HCT116 (cell line): ENCODE data around the gene GINS3. TPM values are rescaled to one million over a fixed set of nuclear protein-coding genes. Genes with fewer than 3 reads are reported as not detected.

ENCODE experiments used
- ATAC-seq: fragments of 200-7000 bp; cut with Tn5 transposase; 2 replicates; pipeline ENCODE4 v1.9.1; 2020; ENCODE audit warnings: mild to moderate bottlenecking, moderate library complexity
- BruUV-seq: library from RNA; stranded (reverse); fragments of 400-500 nt; replicated peaks from 2 replicates; lab custom pipeline; 2021; lab: Mats Ljungman, UMichigan
- CTCF ChIA-PET: fragments of 300-600 bp; sonication (Branson Sonifier 250); formaldehyde crosslinking; loops from one replicate; lab custom pipeline; 2021; ENCODE audit warnings: antibody characterized with exemption; lab: Charles Lee
- POLR2A ChIA-PET: fragments of 300-600, 350-600 bp; sonication (Branson Sonifier 250); formaldehyde crosslinking; loops from one replicate; lab custom pipeline; 2021; ENCODE audit warnings: antibody characterized with exemption; lab: Charles Lee
- RAD21 ChIA-PET, 2 experiments: fragments of 300-600 bp; sonication (Branson Sonifier 250); formaldehyde crosslinking; loops; one replicate each; lab custom pipeline; 2023; ENCODE audit warnings: low total read pairs in 2 of 2; ENCODE audit not compliant: uncharacterized antibody in 2 of 2, unreplicated experiment in 2 of 2, low non-redundant PET in 1 of 2; lab: Charles Lee
- DNase-seq: peaks from one replicate; pipeline ENCODE4 v3.0.0-alpha.2; 2010; ENCODE audit warnings: low read depth, low spot score
- H2AFZ ChIP-seq: fragments of 200-600 bp; shearing (Covaris generic), sonication (generic); 2 replicates; pipeline ENCODE4 v1.6.1; 2017; ENCODE audit warnings: low read depth, mixed run types, mixed read lengths, antibody characterized with exemption, low read length; ENCODE audit not compliant: poor library complexity, severe bottlenecking
- H3K27ac ChIP-seq: 2 replicates; pipeline ENCODE4 v1.5.1; 2012; ENCODE audit warnings: low read depth, low read length
- H3K27me3 ChIP-seq: fragments of 200-600 bp; sonication (generic); 2 replicates; pipeline ENCODE4 v1.6.1; 2016; ENCODE audit warnings: mixed run types, low read length, mixed read lengths; ENCODE audit not compliant: insufficient read depth
- H3K36me3 ChIP-seq, 2 experiments: fragments of 200-500 bp in 1 of 2; fragments of 200-600 bp in 1 of 2; sonication (Bioruptor generic) in 1 of 2; sonication (generic) in 1 of 2; 2 replicates each; pipeline versions ENCODE4 v1.5.1 to v1.6.1; 2014 to 2016; ENCODE audit warnings: low read length in 2 of 2, inconsistent platforms in 1 of 2, mixed read lengths in 1 of 2, mixed run types in 1 of 2; ENCODE audit not compliant: insufficient read depth in 2 of 2, control insufficient read depth in 1 of 2
- H3K4me1 ChIP-seq, 2 experiments: fragments of 200-600 bp in 1 of 2; sonication (generic) in 1 of 2; 2 replicates each; pipeline versions ENCODE4 v1.5.1 to v1.6.1; 2012 to 2017; ENCODE audit warnings: low read length in 2 of 2, inconsistent platforms in 1 of 2, mild to moderate bottlenecking in 1 of 2, mixed read lengths in 1 of 2, mixed run types in 1 of 2, moderate library complexity in 1 of 2; ENCODE audit not compliant: insufficient read depth in 2 of 2, control insufficient read depth in 1 of 2
- H3K4me2 ChIP-seq: fragments of 200-600 bp; sonication (generic); 2 replicates; pipeline ENCODE4 v1.6.1; 2017; ENCODE audit warnings: mixed run types, low read length, mixed read lengths
- H3K4me3 ChIP-seq, 2 experiments: fragments of 200-600 bp in 1 of 2; sonication (generic) in 1 of 2; replicated peaks in 1 of 2; 2 replicates each; pipeline ENCODE4 v1.5.1; 2011 to 2016; ENCODE audit warnings: low read length in 2 of 2, control low read depth in 1 of 2, low read depth in 1 of 2, mild to moderate bottlenecking in 1 of 2, mixed read lengths in 1 of 2, mixed run types in 1 of 2
- H3K79me2 ChIP-seq: fragments of 200-600 bp; sonication (generic); 2 replicates; pipeline ENCODE4 v1.6.1; 2017; ENCODE audit warnings: mild to moderate bottlenecking, mixed run types, low read length, moderate library complexity, mixed read lengths; ENCODE audit not compliant: insufficient read depth
- H3K9ac ChIP-seq: fragments of 200-600 bp; sonication (generic); 2 replicates; pipeline ENCODE4 v1.6.1; 2016; ENCODE audit warnings: low read length, mixed read lengths
- H3K9me2 ChIP-seq: fragments of 200-600 bp; sonication (generic), shearing (Covaris generic); 2 replicates; pipeline ENCODE4 v1.6.1; 2017; ENCODE audit warnings: mixed run types, mild to moderate bottlenecking, moderate library complexity; ENCODE audit not compliant: insufficient read depth
- H3K9me3 ChIP-seq, 2 experiments: fragments of 200-500 bp in 1 of 2; fragments of 200-600 bp in 1 of 2; sonication (Bioruptor generic) in 1 of 2; sonication (generic) in 1 of 2; 2 replicates each; pipeline ENCODE4 v1.6.1; 2014 to 2017; ENCODE audit warnings: low read length in 2 of 2, mixed read lengths in 2 of 2, inconsistent platforms in 1 of 2, low read depth in 1 of 2, mild to moderate bottlenecking in 1 of 2, mixed run types in 1 of 2, moderate library complexity in 1 of 2; ENCODE audit not compliant: control insufficient read depth in 1 of 2, insufficient read depth in 1 of 2
- H4K20me1 ChIP-seq: fragments of 200-600 bp; sonication (generic), shearing (Covaris generic); 2 replicates; pipeline ENCODE4 v1.6.1; 2017; ENCODE audit warnings: mixed run types, mild to moderate bottlenecking, moderate library complexity; ENCODE audit not compliant: insufficient read depth
- ATF3 ChIP-seq: IDR thresholded peaks from 2 replicates; pipeline ENCODE4 v1.6.1; 2012
- CEBPB ChIP-seq: IDR thresholded peaks from 2 replicates; pipeline ENCODE4 v1.6.1; 2012; ENCODE audit warnings: low read depth
- CTCF ChIP-seq, 3 experiments: fragments of 200-600 bp in 1 of 3; sonication (generic) in 1 of 3; IDR thresholded peaks in 2 of 3; conservative IDR thresholded peaks in 1 of 3; 2 replicates each; pipeline ENCODE4 v1.5.1; 2012 to 2017; ENCODE audit warnings: low read depth in 2 of 3, low read length in 2 of 3, antibody characterized with exemption in 1 of 3, borderline replicate concordance in 1 of 3, control low read depth in 1 of 3, mild to moderate bottlenecking in 1 of 3, mixed read lengths in 1 of 3, mixed run types in 1 of 3, moderate library complexity in 1 of 3; ENCODE audit not compliant: insufficient read depth in 1 of 3
- ELF1 ChIP-seq: IDR thresholded peaks from 2 replicates; pipeline ENCODE4 v1.6.1; 2012; ENCODE audit warnings: low read depth, borderline replicate concordance
- EZH2phosphoT487 ChIP-seq: fragments of 200-600 bp; IDR thresholded peaks from 2 replicates; pipeline ENCODE4 v1.6.1; 2018; ENCODE audit warnings: antibody characterized with exemption, borderline replicate concordance
- JUND ChIP-seq: IDR thresholded peaks from 2 replicates; pipeline ENCODE4 v1.6.1; 2012
- MAX ChIP-seq: IDR thresholded peaks from 2 replicates; pipeline ENCODE4 v1.6.1; 2012
- RAD21 ChIP-seq: IDR thresholded peaks from 2 replicates; pipeline ENCODE4 v1.6.1; 2012; ENCODE audit warnings: low read depth, mild to moderate bottlenecking
- SIN3A ChIP-seq: IDR thresholded peaks from 2 replicates; pipeline ENCODE4 v1.6.1; 2012; ENCODE audit warnings: low read depth
- TCF7L2 ChIP-seq: IDR thresholded peaks from 2 replicates; pipeline ENCODE4 v1.7.0; 2011; ENCODE audit warnings: borderline replicate concordance, inconsistent platforms; ENCODE audit not compliant: insufficient read depth, insufficient read length; ENCODE audit errors: extremely low read depth
- YY1 ChIP-seq: IDR thresholded peaks from 2 replicates; pipeline ENCODE4 v1.6.1; 2011; ENCODE audit warnings: low read length, low read depth, moderate library complexity, mild to moderate bottlenecking; ENCODE audit not compliant: insufficient replicate concordance; ENCODE audit errors: extremely low read depth
- ZNF274 ChIP-seq: fragments of 200-500 bp; sonication (Bioruptor generic); IDR thresholded peaks from 2 replicates; pipeline ENCODE4 v1.6.1; 2014; ENCODE audit warnings: mild to moderate bottlenecking, low read depth, low read length, inconsistent platforms
- intact Hi-C: fragments of 100-400 bp; cut with micrococcal nuclease; formaldehyde crosslinking; loops from 2 replicates; pipeline ENCODE4 v1.10.0; 2022
- total RNA-seq: library from RNA; stranded (reverse); gene quantifications from one replicate; pipeline ENCODE4 v1.2.1, GENCODE V29; 2021; ENCODE audit not compliant: unreplicated experiment

GINS3 gene
- total RNA-seq, 1 experiment from 2014 or later, result 12.1 TPM

- intact Hi-C loops, result no loop called here
- H3K27me3 ChIP-seq, result peaks cover 9% of the 10 kb centered on the region
- TF ChIP-seq EZH2phosphoT487 (no peak), CTCF (IDR thresholded peaks at IDR 0.05 in 2 of 3, conservative IDR thresholded peaks at IDR 0.05 in 1 of 3; ENCODE audit: borderline replicate concordance in 1 of 3, insufficient read depth in 1 of 3, low read depth in 2 of 3, low read length in 2 of 3) (no peak), RAD21 (no peak), ELF1 (no peak), CEBPB (no peak), MAX (no peak), YY1 (no peak), JUND (no peak), TCF7L2 (no peak), ATF3 (no peak), ZNF274 (no peak), SIN3A (no peak)
- DNase-seq (no peak), ATAC-seq (no peak)
- POLR2A ChIA-PET, result no interaction called here
- H3K27ac ChIP-seq, result no peak overlapping the region
- H3K9ac ChIP-seq, result no peak overlapping the region
- H3K4me2 ChIP-seq, result no peak overlapping the region
- H3K9me3 ChIP-seq, result no peaks in the 10 kb centered on the region
- CTCF ChIA-PET, result interaction anchor here (2.6 to 2.8 kb wide), 2 partner anchors 9 to 141 kb away, joined by 5 to 9 read pairs; no protein-coding TSS in a partner anchor
- H2AFZ ChIP-seq, result no peak overlapping the region
- H3K4me3 ChIP-seq, result no peak overlapping the region
- no peaks in the 10 kb centered on the region for H3K9me2 ChIP-seq
- H3K79me2 ChIP-seq, result no peaks in the 10 kb centered on the region
- RAD21 ChIA-PET, result no interaction called here
- no peaks in the 10 kb centered on the region for H3K4me1 ChIP-seq
- H4K20me1 ChIP-seq, result no peaks in the 10 kb centered on the region
- no TSS peak for BruUV-seq
- H3K36me3 ChIP-seq, result no peaks in the 10 kb centered on the region
These were observed 45.4 kb upstream of the GINS3 start for GRCh38 chr16:58346831-58347371.
